Hematopoietic multipotent progenitor cell treated with erythropoietin and hydrocortisone succinate and interleukin-3 and kit ligand, for 8 days (in vitro differentiated cells): Measurements from ENCODE around the gene ZNF426.

Experiments used
- DNase-seq: peaks from one replicate; pipeline ENCODE4 v3.0.0-alpha.2; 2015

The ZNF426 gene

DNA sequence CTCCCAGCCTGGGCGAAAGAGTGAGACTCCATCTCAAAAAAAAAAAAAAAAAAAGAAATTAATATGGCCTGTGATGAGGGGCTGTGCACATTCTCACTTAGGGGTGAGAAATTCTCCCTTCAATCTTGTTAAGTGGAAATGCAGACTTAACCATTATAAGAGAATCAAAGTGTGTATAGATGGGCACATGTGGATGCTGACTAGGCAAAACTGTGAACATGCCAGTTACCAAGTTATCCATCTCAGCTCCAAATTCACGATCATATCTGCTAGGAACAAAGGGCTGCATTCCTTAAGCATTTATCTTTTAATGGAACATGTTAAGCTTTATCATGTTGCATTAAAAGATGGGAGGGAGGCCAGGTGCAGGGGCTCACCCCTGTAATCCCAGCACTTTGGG lies 44.3 kb downstream of the ZNF426 start:
- DNase-seq = no peak

DNA sequence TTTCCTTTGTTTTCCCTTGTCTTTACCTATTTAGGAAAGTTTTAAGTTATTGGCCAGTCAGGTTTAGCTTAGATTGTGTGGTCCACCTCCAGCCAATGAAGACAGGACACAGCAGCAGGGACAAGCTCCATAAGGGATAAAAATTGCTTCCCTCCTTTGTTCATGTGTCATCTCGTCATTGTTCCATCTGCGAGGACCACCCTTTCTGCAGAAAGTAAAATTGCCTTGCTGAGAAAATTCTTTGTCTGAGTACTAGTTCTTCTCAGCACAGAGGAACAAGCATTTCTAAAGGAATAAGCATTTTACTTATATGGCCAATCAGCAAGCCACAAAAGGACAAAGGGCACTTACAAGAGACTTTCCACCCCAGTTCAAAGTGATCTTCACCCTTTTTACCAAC lies 51.4 kb downstream of the ZNF426 start:
- no peak for DNase-seq

DNA sequence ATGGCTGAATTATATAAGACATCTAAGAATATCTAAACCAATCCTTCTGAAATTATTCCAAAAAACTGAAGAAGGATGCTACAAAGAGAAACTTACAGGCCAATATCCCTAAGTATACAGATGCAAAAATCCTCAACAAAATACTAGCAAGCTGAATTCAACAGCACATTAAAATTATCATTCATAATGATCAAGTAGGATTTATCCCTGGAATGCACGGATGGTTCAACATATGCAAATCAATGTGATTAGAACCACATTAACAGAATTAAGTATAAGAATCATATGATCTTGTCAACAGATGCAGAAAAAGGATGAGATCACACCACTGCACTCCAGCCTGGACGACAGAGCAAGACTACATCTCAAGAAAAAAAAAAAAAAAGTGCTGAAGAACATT lies 53.3 kb downstream of the ZNF426 start:
- no peak for DNase-seq

DNA sequence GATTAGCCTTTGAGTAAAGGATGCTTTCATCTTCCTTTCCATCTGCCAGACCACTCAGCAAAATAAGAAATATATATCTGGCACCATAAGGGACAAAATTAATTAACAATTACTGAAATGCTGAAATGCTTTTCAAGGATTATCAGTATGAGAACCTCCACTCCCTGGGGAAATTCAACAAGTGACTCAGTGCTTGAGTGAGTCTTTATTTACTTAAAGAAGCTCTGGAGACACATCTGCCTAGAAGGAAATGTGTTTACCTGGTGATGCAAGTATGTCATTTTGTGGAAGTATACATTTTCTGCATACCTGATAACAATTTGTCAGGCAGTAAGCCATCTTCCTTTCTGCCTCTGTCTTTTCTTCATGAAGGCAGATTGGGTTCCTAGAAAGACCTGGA lies 63.5 kb downstream of the ZNF426 start:
- DNase-seq = no peak
